ENCODE results near the gene CDK5R2.

GRCh38 chr2:218990052-218990451 lies 30.6 kb downstream of the CDK5R2 start:
- TF ChIP-seq POLR2A (IDR thresholded peaks at IDR 0.05) (no peak), CTCF (IDR thresholded peaks at IDR 0.05) (no peak)

Data from lower leg skin (tissue), 3 donors.